Measurements from ENCODE around the gene HOXC11.

The HOXC11 gene

GRCh38 chr12:54022960-54023884 is 50.3 kb downstream of the HOXC11 start:
- DNase-seq (ENCODE audit: low read depth) = no peak

- DNase-seq (ENCODE audit: low read depth) = no peak
These were observed 51.2 kb downstream of the HOXC11 start for GRCh38 chr12:54024127-54024526.

- no peak for DNase-seq (ENCODE audit: low read depth)
These were observed 51.8 kb downstream of the HOXC11 start for GRCh38 chr12:54024581-54025305.

GRCh38 chr12:54025499-54026405 is 52.8 kb downstream of the HOXC11 start:
- no peak for DNase-seq (ENCODE audit: low read depth)

- no peak for DNase-seq (ENCODE audit: low read depth)
These were observed 53.9 kb downstream of the HOXC11 start for GRCh38 chr12:54026640-54027441.
